ENCODE data around the gene SH3BP5.

Gene SH3BP5

DNA sequence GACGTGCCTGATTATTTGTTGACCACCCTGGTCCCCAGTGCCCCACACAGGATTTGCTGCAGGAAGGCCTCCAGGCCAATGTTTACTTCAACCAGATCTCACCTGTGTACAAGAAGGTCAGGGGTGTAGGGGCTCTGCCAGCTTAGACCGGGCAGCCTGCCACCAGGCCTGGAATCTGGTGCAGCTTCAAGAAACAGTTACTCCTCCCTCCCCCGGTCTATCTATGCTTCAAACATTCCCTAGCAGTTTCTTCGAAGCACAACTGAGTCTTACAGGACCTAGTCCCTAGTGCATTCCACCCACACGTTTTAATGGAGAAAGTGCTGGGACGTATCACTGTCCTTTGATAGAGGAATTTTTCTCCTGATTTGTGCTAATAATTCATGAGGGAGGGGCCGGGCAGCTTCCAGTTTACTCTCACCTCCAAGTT is 8.0 kb downstream of the SH3BP5 start:
- no peak for DNase-seq

DNA sequence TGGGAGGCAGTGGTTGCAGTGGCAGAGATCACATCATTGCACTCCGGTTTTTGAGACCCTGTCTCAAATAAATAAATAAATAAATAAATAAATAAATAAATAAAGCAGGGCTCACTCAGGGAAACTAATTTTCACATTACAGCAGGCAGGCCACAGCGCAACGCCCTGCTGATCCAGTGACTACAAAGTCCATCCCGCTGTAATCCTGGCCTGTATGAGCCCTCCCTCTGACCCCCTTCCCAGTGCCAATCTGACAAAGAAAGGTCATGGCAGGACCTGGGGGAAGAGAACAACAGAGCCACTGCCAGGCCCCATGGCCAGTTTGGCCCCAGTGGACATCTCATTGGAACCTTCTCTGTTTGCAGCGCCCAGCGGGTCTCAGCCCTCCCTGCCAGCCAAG is 9.3 kb downstream of the SH3BP5 start:
- DNase-seq: no peak

GRCh38 chr3:15321349-15321748 is 11.0 kb downstream of the SH3BP5 start:
- no peak for DNase-seq

GRCh38 chr3:15319575-15319974 is 12.8 kb downstream of the SH3BP5 start:
- no peak for DNase-seq

DNA sequence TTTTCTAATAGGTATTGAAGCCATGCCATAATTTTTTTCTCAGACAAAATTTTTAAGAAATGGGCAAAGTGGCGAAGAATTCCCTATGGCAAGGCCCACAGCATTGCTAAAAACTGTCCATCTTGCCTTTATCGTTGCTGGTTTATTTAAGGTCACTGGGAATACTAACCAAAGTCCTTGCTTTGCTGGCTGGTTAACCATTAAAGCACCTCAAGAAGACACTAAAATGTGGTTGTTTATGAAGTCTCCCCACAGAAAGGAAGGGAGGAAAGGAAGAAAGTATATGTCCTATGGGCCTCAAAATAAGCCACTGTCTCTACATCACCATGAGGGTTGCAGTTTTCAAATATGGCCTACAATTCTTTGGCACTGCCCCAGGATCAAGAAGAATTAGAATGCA is 13.2 kb downstream of the SH3BP5 start:
- no peak for DNase-seq

DNA sequence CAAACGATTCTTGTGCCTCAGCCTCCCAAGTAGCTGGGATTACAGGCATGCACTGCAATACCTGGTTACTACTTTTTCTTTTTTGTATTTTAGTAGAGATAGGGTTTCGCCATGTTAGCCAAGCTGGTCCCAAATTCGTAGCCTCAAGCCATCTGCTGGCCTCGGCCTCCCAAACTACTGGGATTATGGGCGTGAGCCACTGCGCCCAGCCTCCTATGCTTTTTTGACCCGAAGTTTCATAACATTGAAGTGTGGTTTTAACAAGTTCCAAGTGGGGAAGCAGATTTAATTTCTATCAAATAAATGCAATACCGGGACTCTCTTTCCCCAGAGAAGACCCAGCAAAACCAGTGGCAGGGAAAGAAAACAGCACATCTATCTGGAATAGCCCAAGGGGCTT is 13.7 kb downstream of the SH3BP5 start:
- DNase-seq: no peak

GRCh38 chr3:15316998-15317435 is 15.4 kb downstream of the SH3BP5 start:
- DNase-seq: no peak

GRCh38 chr3:15315003-15315402 is 17.4 kb downstream of the SH3BP5 start:
- no peak for DNase-seq

DNA sequence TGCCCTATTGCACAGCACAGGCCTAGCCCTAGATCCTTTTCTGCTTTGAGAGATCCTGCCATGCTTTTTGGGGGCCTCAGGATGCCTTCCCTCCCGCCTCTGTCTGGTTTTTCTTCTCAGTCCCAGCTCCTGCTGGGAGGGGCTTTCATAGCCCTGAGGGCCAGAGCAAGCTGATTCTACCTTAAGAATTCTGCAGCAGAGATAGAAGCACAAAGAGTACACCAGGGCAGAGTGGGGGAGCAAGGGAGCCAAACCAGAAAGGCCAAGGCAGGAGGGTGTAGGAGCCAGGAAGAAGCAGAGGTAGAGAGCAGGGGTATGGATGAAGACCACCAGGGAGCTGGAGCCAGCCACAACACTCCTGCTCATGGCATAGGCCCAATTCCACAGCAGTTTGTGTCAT is 18.1 kb downstream of the SH3BP5 start:
- no peak for DNase-seq

DNA sequence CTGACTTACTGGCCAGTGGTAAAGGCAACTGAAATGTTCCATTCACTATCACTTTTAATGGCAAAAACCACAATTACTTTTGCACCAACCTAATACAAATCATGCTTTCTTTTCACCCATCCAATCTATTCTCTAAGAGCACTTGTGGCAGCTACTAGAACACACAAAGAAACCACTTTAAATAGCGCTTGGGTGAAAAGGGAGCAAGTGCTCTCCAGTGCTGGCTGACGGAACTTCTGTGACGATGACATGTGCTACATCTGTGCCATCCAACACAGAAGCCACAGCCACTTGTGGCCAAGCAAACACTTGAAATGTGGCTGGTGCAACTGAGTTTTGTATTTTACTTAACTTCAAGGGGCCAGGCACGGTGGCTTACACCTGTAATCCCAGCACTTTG is 18.9 kb downstream of the SH3BP5 start:
- peak in 1 of 5 donors; percentile 36 for DNase-seq

- no peak for DNase-seq
Measured at GRCh38 chr3:15312550-15312949, 19.8 kb downstream of the SH3BP5 start.

- DNase-seq: peak in 3 of 5 donors; percentile 8 to 89 (median 16)
Measured at GRCh38 chr3:15310491-15311370, 21.7 kb downstream of the SH3BP5 start.

DNA sequence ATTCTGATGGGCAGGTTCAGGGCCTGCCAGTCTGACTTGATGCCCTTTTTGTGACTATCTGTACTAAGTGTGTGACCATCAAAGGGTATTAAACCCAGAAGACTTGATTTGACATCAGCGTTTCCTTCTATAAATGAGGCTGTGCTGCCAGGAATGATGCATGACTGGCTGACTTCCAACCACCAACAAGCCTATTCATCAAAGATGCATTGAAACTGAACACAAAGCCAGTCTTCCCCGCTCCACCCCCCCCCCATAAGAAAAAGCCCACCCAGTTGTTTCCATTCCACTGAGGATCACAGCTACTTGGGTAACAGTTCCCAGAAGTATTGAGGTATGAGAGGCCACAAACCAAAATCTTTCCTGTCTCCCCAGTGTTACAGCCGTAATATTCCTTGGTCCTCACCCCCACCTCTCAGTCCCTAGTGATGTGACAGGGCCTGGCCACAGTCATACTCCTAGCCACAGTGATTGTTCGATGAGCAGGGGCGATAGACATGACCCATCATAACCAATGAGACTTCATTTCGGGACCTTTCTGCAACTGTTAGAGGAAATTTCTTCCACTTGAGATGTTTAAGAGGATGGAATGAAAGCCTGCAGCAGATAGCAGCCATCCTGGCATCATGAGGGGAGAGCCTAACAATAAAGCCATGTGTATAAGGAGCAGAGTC is 22.6 kb downstream of the SH3BP5 start:
- peak in 1 of 5 donors; percentile 36 for DNase-seq

DNA sequence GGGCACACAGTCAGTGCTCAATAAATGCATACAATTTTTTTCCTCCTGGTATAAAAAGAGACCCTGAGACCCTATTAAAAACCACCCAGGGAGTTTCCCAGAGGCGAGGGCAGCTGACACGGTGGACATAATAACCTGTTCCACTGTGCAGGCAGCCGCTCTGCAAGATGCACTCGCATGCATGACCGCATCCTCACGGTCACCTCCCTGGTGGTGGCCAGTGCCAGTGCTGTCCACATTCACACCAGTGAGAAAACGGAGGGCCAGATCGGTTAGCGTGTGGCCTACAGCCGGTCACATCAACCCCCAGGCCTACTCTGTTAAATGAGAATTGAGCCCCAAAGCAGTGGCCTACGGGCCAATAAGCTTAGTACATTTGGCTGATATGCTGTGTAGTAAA is 24.8 kb downstream of the SH3BP5 start:
- DNase-seq: no peak

GRCh38 chr3:15306979-15307359 is 25.4 kb downstream of the SH3BP5 start:
- DNase-seq: no peak

- no peak for DNase-seq
Measured at GRCh38 chr3:15305359-15305844, 27.0 kb downstream of the SH3BP5 start.

GRCh38 chr3:15303728-15304127 is 28.7 kb downstream of the SH3BP5 start:
- no peak for DNase-seq

DNA sequence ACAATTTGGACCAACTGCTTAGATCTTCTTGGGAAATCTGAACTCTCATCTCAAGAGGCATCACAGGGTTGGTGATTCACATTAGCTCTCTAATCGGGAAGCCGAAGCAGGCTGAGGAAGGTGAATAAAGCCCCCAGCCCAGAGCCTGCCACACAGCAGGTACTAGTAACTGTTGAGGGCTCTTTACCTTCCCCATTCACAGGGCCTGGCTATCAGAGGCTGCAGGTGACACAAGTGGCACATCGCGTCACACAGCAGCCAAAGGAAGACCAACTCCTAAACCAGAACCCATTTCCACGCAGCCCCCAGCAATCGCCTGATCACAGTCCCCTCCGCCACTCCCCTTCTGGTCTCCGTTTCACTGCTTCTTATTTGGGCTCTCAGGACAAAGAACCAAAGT is 29.2 kb downstream of the SH3BP5 start:
- DNase-seq: no peak

DNA sequence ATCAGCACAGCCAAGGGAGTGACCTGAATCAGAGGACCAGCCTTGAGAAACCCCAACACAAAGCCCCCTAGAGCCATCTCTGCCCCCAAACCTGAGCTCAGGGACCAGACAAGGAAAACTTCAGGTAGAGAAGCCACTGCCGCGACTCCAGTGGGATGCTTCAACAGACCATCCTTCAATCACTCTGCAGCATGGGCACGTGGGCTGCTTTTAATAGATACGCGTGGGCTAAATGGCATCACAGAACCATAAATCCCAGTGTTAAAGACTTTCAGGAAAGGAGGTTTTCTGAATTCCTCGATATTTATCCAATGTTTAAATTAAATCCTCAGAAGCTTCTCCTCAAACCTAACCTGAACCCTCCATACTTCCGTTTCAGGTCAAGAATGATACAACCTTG is 30.6 kb downstream of the SH3BP5 start:
- no peak for DNase-seq

- no peak for DNase-seq
Measured at GRCh38 chr3:15300323-15301078, 31.9 kb downstream of the SH3BP5 start.

DNA sequence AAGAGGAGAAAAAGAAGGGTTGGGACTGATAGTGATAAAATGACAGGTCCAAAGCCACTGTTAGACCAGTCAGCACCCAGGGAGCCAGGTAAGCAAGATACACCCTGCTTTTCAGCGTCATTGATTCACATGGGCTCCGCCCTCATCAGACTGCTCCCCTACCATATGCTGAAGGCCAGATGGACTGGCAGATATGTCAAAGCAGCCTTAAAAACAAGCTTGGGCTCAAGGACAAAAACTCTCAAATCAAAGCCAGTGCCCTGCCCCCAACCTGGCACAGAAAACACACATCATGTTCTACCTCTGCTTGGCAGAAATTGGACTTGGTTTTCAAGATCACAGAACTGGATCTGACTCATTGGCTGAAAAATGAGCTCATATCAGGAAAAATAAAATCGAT is 33.4 kb downstream of the SH3BP5 start:
- DNase-seq: no peak

DNA sequence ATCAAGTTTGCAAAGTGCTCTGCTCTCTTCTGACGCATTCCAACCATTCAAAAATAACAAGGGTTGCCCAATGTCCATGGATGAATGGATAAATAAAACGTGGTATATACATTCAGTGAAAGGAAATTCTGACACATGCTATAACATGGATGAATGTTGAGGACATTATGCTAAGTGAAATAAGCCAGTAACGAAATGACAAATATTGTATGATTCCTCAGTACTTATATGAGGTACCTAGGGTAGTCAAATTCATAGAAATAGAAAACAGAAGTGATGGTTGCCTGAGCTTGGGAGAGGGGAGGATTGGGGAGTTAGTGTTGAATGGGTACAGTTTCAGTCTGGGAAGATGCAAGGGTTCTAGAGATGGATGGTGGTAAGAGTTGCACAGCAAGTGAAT is 33.9 kb downstream of the SH3BP5 start:
- no peak for DNase-seq
